HG03521 (cell line): ENCODE results near the gene ACOT11.

Experiments used
- ATAC-seq: cut with Tn5 transposase; IDR thresholded peaks from one replicate; pipeline ENCODE4 v1.9.1; 2021; ENCODE audit warnings: mild to moderate bottlenecking, moderate library complexity; ENCODE audit not compliant: unreplicated experiment

The ACOT11 gene

GRCh38 chr1:54640863-54641836 is 93.1 kb downstream of the ACOT11 start, which contains the start of gene MROH7:
MROH7 (plus strand) TSS chr1:54641786; CDS start chr1:54652927, 11,141 bp downstream.
- ATAC-seq = no peak

GRCh38 chr1:54643736-54644135 is 95.7 kb downstream of the ACOT11 start:
- no peak for ATAC-seq

- ATAC-seq = no peak
Observed at GRCh38 chr1:54645806-54646676, 98.0 kb downstream of the ACOT11 start.

GRCh38 chr1:54649130-54649898 is 101.3 kb downstream of the ACOT11 start:
- ATAC-seq = no peak

GRCh38 chr1:54649921-54650320 is 101.9 kb downstream of the ACOT11 start:
- no peak for ATAC-seq

- no peak for ATAC-seq
Observed at GRCh38 chr1:54650417-54650816, 102.4 kb downstream of the ACOT11 start.

GRCh38 chr1:54651608-54652007 is 103.6 kb downstream of the ACOT11 start:
- no peak for ATAC-seq

GRCh38 chr1:54652168-54652567 is 104.1 kb downstream of the ACOT11 start:
- ATAC-seq = no peak

- ATAC-seq = no peak
Observed at GRCh38 chr1:54653036-54653435, 105.0 kb downstream of the ACOT11 start.

- no peak for ATAC-seq
Observed at GRCh38 chr1:54658164-54658913, 110.3 kb downstream of the ACOT11 start.
